GM08714 (cell line): ENCODE results near the gene SEC24D.

Source experiments
- H3K4me3 ChIP-seq: fragments of 200-500 bp; sonication (Bioruptor generic); 2 replicates; pipeline ENCODE4 v1.5.1; 2014; ENCODE audit warnings: mild to moderate bottlenecking, low read length, inconsistent platforms
- ZNF274 ChIP-seq: IDR thresholded peaks from 2 replicates; pipeline ENCODE4 v1.6.1; 2012; ENCODE audit warnings: mild to moderate bottlenecking, low read depth, low read length

SEC24D gene

DNA sequence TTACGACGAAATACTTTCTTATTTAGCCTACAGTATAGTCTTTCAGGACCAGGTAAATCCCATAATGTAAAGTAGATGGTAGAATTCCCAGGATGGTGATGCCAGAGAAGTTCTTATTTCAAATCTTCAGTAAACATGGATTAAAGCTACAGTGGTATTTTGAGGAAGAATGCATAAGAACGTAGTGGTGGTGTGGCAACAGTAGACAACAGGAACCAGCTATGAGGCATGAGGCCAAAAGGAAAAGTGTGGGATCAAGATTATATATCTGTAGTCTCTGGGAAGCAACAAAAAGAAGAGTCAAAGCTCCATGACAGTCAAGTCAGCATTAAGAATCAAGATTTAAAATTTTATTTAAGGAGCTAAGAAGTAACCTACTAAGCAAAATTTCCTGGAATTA lies 90.6 kb downstream of the SEC24D start:
- no peak overlapping the region for H3K4me3 ChIP-seq
- no peak for TF ChIP-seq ZNF274

DNA sequence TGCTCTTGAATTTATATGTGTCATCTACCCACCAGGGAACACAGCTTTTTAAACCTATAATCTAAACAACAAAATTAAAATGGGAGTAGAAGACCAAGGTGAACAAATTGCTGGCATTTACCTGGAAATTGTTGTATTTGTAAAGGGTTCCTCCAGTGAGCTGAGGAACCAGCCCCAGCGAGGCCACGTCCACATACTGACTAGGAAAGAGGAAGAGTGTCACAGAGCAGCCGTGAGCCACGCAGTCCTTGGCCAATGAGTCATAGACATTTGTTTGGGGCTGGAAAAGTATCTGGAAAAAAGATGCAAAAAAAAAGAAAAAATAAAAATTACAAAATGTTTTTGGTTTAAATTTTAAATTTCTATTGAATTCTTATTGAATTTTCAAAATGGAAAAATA lies 92.1 kb downstream of the SEC24D start:
- H3K4me3 ChIP-seq = no peak overlapping the region
- no peak for TF ChIP-seq ZNF274

DNA sequence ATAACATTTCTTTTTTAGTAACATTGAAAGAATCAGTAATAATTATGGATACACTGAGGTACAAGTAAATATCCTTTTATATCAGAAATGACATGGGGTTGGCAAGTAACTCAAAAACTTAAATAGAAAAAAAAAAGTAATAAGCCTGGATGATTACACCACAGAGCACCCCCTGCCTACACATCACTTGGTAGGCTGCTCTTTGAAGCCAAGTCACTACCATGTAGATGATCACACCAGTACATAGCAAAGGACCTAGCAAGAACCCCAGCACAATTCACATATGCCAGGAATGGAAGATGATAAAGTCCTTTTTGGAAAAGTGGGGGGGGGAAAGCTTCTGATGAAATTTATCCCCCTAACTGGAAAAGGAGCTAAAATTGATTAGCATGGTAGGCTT lies 93.9 kb downstream of the SEC24D start:
- no peak overlapping the region for H3K4me3 ChIP-seq
- TF ChIP-seq ZNF274 = no peak

DNA sequence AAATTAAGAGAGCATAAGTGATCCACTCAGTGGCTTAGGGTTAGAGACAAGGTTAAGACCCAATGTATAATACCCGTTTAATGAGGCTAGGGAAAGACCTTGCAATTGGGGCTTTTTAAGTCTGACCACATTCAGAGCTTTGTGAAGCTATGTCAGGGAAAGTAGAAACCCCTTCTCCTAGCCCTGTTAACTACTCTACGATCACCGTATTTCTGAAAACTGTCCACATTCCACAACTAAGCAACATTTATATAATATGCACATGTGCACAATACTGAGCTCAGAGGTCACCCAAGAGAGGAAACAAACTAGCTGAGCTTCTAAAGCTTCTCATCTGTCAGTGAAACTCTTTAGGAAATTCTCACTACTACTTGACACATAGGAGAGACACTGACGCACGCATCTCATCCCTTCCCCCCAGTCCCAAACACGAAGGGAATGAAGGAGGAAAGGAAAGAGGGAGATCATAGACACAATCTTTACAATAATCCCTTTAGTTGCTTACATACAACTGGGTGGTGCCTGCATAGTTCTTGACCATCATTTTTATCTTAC lies 94.5 kb downstream of the SEC24D start:
- no peak overlapping the region for H3K4me3 ChIP-seq
- TF ChIP-seq ZNF274 = no peak

DNA sequence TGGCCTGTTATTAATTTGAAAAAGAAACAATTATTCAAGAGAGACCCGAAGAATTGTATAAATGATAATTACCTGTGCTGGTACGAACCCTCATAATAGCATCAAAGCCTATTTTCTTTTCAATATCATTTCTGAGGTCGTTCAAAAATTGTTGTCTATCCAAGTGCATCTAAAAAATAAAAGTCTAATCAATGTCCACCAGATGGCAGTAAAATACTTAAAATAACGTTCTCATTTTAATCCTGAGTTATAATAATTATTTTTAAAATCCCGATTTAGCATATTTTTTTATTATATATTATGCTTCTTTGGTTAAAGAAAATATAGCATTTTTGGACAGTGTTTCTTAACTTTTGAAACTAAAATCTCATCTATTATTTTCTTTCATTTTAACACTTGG lies 95.1 kb downstream of the SEC24D start:
- TF ChIP-seq ZNF274 = no peak
- no peak overlapping the region for H3K4me3 ChIP-seq

DNA sequence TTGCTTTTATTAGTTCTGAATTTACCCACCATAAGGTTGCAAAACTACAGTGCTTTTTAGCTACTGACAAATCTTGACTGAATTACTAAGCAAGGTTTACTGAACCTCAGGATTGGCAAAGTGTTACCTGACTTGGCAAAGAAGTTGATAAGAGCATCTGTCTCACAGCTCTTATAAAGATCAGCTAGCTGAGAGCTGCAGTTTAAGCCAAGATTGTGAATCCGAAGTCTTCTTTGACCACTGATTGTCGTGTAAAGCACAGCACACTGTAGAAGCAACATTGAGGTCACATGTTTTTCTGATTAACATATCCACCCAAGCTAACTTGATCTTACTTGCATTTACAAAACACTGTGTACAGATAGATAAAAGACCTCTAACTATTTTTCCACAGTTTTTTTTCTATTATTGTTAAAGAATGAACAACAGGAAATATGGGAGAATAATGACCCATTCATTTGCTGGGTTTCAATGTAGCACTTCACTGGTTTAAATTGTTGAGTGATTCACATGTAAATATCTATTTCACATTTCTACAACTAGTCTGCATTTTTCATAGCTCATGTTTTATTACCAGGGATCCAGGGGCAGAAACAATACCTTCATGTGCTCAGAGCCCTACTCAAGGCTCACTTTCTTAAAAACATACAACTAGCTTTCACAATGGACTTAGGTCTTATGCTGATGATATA lies 96.8 kb downstream of the SEC24D start:
- no peak overlapping the region for H3K4me3 ChIP-seq
- no peak for TF ChIP-seq ZNF274

DNA sequence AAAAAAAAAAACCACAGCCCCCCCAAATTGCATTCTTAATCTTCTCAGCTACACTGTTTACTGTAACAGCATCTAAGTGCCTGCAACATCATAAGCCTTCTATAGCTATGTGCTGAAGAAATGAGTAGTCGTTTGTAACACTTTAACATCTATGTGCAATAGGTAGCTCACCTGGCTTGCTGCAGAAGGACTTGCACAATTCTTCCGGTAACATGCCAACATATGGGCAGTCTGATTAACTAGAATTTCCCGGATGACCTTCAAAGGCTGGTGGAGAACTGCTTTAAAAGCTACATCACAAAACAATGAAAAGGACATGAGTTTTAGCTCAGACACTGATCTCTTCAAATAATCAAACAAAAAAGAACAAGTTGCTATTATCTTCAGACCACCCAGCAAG lies 97.8 kb downstream of the SEC24D start:
- no peak overlapping the region for H3K4me3 ChIP-seq
- TF ChIP-seq ZNF274 = no peak

DNA sequence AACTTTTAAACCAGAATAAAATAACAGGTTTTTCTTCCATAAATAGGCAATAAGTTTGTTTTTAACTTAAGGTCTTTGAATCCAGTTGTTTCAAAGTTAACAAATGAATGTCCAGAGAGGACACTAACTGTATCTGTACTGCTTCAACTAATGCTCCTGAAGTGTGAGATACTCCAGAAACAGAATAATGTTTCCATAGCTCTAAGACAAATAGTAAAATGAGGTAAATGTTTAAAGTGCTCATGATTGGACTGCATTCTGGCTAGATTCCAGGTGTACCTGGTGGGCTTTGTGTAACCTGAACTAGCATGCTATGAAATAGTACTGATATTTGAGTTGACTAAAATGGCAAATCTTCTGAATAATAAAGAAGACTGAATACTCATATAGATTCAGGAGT lies 99.0 kb downstream of the SEC24D start:
- H3K4me3 ChIP-seq = no peak overlapping the region
- TF ChIP-seq ZNF274 = no peak

DNA sequence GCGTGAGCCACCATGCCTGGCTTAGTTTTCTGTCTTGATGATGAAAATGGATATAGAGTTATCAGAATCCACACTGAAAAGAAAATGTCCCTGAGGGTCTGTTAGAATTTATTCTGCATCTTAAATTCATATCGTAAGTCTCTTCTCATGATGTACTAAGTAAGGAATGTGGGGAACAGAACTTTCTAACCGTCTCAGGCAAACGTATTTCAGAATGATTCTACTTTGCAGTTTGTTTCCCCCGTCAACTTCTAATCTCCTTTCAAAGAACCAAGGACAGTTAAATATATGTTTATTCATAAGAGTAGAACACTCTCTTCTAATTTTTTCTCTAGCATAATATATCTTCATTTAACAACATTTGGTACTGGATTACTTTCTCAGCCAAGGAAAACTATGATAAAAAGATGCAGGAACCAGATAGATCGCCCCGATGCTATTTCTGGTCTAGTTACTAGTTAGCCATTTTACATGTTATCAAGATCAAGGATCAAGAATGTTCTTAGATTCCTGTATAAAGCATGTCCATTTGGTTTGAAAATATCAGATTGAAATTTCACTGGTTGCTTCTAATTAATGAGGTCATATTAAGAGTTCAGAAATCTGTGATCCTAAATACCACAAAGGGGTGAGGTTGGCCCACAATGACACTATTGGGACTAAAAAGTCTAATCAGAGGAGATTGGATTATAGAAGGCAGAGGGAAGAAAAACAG lies 101.3 kb downstream of the SEC24D start:
- H3K4me3 ChIP-seq = no peak overlapping the region

DNA sequence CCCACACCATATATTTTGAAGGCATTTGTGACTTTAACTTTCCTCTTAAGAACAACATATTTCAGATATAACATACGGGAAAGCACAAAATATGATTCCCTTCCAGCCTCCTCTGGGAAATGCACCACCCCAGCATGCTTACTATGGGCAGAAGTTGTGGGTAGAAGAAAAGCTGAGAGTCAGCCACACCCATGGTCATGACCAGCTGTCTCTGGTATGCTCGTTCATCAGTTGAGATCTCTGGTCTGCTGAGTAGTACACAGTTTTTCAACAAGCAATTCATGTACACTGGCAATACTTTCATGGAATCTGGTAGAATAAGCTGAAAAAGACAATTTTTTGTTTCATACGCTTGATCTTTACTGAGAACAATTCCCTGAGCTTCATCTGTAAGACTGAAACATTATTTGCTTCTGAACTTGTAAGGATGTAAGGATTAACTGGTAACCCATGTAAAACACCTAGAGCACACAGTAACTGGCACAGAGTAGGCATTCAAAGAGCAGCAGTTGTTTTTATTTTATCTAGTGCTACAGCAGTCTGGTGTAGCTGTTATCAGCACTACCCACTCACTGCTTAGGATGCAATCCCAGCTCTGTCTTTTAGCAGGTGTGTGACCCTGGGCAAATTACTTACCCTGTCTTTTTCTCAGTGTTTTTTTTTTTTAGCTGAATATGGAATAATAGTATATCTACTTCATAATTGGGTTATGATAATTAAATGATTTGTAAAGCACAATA lies 103.2 kb downstream of the SEC24D start:
- H3K4me3 ChIP-seq = no peak overlapping the region

More for the DNA sequence above, 101.3 kb downstream of the SEC24D start:
- TF ChIP-seq ZNF274 = no peak

DNA sequence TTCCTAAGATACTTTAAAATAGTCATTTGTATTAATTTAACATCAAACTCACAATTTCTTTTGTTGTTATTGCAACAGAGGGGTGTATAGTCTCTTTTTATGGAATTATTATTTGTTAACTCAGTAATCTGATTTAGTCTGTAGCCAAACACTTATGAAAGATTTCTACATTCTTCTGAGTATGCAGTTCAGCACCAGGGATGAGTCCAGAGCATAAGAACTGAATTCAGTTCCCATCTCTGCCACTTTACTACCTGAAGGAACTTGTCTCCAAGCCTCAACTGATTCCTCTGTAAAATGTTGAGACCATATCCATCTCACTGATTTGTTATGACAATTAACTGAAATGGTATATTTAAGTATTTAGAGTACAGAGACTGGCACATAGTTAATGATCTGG lies 105.2 kb downstream of the SEC24D start:
- no peak for TF ChIP-seq ZNF274
- no peak overlapping the region for H3K4me3 ChIP-seq

More for the DNA sequence above, 103.2 kb downstream of the SEC24D start:
- TF ChIP-seq ZNF274 = no peak

DNA sequence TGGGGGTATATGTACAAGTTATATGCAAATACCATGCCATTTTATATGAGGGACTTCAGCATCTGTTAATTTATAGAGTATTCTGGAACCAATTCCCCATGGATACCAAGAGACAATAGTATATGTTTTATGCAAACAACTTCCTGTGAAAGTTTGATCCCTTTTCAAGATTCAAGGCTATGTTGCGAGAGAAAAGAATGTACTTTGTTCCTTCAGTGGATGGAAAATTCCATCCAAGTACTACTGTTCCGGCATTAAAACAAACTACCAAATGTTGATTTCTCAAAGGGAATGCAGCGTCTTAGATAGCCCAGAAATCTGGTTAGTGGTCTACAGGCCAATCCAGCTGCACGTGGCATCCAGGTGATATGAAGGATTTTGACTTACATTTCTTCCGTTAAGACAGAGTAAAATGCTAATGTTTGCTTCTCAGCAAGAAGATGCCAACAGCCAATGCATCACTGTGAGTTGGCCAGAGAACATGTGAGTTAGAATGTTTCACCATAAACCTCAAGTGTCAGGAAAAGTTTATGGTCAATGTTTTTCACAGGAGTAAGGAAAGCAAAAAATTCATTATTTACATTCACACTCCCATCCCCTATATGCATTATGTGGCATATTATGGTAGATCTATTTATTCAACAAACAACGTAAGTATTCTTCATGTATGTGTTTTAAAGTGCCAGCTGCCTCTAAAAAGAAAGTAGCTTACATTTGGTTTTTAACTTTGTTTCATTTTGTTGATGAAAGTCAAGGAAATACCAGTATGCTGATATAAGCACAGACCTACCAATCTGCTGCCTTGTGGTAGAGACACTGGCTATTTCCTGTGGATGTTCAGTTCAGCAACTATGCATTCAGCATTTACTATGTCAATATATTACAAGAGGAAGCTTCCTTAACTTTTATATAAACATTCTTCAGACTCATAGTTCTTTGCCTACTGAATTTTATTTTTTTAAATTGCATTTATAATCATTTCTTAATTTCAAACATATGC lies 106.3 kb downstream of the SEC24D start:
- no peak overlapping the region for H3K4me3 ChIP-seq
- TF ChIP-seq ZNF274 = no peak

DNA sequence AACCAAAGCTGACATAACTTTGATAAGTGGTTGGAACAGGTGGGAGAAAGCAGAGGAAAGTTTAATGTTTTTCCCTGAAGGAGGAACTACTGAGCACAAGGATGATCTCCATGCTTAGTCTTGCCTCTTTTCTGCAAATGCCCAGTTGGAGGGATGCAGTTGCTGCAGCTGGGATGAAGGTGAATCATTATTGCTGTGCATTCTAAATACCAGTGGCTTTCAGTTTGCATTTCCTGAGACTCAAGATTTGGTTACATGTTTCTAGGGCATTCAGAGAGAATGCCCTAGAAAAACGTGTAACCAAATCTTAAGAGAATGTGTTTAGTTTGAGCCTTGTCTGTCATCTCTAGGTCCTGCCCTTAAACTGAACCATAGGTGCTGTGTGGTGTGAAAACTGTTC lies 108.6 kb downstream of the SEC24D start:
- no peak for TF ChIP-seq ZNF274
- H3K4me3 ChIP-seq = no peak overlapping the region

DNA sequence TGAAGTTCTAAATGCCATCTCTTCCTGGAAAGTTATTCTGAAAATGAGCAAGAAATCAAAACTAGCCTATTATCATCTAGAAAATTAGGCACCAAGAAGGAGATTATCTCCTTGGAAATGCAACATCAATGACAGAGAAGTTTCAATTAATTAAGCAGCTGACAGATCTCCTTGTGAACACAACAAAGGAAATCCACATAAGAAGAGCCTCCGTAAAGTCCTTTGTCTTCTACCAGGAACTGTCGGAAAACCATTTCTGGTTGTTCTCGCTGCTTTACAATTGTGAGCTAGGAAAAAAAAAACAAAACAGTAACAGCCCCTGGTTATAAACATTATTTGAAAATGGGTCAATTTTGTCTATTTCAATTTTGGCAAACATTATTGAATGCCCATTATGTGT lies 112.6 kb downstream of the SEC24D start:
- H3K4me3 ChIP-seq = no peak overlapping the region
- TF ChIP-seq ZNF274 = no peak

DNA sequence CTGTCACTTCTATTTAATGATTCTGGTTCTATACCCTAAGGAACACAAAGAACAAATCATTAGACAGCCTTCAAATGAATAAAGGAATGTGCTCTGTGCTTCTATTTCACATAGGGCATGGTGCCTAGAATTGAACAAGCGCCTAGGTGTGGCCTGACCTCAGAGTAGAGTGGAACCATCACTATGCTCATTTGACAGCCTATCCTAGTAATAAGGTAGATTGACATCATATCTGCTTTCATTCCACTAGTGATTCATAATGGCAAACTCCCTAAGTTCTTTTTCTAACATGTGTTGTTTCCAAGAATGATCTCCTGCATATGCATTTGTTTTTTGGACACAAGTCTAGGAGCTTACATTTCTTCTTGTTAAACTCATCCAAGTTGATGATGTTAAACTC lies 114.2 kb downstream of the SEC24D start:
- no peak for TF ChIP-seq ZNF274
- no peak overlapping the region for H3K4me3 ChIP-seq
